Activated CD8-positive, alpha-beta memory T cell treated with anti-CD3 and anti-CD28 coated beads, Interleukin-2, amount 50 U/mL, for 48 hours (primary cell): ENCODE results near the gene DOC2A.
A peak's percentile ranks its signal among the peaks of the same experiment; 100 is the strongest.
"Not testable (repeated sequence)": the region's sequence is repeated elsewhere in the genome, so short reads cannot be mapped to it uniquely, and the experiment has no call there.

ENCODE experiments used
- DNase-seq: peaks from one replicate; pipeline ENCODE4 v3.0.0-alpha.2; 2020

DOC2A gene

DNA sequence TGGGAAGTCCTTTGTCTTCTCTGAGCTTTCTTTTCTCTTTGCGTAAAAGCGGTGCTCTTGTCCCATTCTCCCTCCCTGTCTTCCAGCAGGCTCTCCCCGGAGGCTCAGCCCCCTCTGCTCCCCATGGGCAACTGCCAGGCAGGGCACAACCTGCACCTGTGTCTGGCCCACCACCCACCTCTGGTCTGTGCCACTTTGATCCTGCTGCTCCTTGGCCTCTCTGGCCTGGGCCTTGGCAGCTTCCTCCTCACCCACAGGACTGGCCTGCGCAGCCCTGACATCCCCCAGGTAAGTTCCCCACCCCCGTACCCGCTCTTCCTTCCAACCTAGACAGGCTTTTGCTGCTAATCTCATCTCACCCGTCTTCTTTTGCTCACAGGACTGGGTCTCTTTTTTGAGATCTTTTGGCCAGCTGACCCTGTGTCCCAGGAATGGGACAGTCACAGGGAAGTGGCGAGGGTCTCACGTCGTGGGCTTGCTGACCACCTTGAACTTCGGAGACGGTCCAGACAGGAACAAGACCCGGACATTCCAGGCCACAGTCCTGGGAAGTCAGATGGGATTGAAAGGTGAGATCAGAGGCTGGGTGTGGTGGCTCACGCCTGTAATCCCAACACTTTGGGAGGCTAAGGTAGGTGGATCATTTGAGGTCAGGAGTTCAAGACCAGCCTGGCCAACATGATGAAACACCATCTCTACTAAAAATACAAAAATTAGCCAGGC lies 47.6 kb downstream of the DOC2A start:
- no peak for DNase-seq

DNA sequence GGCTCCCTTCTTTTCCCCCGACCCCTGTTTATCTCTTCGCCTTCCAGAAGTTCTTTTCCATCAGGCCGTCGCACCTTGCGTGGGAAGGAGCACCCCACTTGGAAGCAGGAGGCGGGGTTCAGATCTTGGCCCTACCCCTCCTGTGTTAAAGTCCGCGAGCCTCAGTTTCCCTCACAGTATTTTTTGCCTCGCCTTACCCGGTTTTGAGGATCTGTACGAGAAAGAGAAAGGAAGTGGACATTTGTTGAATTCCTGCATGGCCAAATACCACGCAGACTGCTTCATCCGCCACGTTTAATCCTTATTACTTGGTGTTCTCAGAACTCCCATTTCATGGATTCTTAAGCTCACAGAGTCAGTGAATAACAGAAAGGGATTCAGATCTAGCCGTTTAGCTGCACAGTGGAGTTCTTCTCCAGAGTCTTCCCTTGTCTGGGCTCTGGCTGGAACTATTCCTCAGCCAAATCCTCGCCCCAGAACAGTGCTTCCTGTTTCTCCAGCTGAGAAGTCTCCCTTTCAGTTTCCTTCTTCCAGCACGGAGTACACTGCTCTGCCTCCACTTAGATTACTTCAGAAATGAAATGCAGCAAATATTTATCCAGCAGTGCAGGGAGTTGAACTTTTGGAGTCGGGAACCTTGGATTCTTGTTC lies 48.4 kb downstream of the DOC2A start:
- no peak for DNase-seq

DNA sequence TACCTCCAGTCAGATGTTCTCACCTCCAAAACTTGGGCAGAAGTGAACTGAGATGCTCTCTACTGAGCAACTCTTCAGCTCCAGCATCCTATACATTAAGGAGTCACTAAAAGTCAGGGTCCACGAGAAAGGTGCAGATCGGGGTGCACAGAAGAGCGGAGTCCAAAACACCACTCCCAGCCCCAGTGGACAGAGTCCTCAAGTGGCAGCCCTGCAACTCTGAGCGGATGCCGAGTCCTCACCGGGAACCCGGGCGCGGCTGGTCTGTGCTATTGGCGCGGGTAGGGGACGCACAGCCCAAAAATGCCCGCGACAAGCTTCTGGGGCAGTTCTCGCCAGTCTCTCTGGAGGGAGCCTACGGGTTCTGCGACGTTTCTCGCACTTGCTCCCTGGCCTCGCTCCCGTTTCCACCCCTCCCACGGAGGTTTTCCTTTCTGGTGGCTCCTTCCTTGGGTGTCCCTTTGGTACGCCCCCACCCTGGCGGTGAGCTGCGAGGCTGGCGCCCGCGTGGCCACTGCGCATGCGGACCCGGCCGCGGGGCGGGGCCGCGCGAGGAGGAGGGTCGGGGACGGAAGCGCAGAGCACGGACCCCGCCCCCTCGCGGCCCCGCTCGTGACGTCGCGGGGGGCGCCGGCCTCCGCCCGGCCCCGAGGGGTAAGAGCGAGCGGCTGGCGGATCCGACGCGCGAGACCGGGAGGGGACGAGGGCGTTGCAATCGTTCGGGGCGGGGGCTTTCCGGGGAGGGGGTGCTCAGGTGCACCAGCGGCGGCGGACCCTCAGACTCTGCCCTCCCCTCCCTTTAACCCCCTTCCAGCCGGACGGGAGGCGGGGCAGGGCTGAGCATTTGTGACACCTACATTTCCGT lies 49.1 kb downstream of the DOC2A start, which contains the start of gene TMEM219:
TMEM219 (plus strand) TSS at position 601 of the 865 bp plus-strand sequence. CDS start 1,065 bp downstream, outside the sequence.
- DNase-seq = peak; percentile 98

DNA sequence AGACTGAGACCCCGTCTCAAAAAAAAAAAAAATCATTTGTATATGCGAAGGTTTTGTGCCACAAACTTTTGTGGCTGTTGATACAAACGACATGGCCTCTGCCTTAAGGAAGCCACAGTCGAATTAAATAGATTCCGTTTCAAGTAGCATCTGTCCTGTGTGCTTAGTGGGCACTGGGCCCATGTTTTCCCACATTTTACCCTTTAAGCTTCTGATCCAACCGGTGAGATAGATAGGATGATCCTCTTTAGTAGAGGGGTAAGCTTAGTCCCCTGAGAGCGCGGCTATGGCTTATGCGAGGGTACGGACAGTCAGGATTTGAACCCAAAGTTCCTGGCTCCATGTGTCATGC lies 49.7 kb downstream of the DOC2A start:
- DNase-seq = no peak

DNA sequence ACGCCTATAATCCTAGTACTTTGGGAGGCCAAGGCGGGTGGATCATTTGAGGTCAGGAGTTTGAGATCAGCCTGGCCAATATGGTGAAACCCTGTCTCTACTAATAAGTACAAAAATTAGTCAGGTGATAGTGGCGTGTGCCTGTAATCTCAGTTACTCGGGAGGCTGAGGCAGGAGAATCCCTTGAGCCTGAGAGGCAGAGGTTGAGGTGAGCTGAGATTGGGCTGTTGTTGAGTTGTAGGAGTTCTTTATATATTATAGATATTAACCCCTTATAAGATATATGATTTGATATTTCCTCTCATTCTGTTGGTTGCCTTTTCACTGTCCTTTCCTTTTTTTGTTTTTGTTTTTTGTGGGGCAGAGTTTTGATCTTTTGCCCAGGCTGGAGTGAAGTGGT lies 51.0 kb downstream of the DOC2A start:
- not testable (repeated sequence) for DNase-seq

DNA sequence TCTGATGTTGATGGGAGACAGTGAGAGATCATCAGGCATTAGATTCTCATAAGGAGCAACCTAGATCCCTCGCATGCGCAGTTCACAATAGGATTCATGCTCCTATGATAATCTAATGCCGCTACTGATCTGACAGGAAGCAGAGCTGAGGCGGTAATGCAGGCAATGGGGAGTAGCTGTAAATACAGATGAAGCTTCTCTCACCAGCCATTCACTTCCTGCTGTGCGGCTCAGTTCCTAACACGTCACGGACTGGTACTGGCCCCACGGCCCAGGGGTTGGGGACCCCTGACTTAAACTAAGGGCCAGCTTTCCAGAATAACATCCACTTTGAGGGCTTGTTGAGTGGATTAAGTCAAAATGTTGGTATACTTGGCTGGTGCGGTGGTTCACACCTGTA lies 51.5 kb downstream of the DOC2A start:
- DNase-seq = no peak

DNA sequence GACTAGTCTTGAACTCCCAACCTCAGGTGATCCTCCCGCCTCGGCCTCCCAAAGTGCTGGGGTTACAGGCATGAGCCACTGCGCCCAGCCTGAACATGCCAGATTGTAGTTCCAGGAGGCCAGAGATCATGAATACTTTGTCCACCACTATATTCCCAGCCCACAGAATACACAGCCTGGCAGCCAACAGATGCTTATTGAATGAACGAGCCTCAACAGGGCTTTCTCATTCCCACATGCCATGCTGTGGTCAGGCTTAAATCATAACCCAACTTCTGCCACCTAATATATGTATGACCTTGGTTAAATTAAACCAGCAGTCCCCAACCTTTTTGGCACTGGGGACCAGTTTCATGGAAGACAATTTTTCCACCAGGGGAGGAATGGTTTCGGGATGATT lies 52.1 kb downstream of the DOC2A start:
- no peak for DNase-seq
